Endothelial cell of hepatic sinusoid (primary cell): Measurements from ENCODE around the gene GBGT1.

ENCODE experiments used
- in situ Hi-C: cut with HindIII; loops from 2 replicates; pipeline ENCODE4 v1.10.0; 2017; ENCODE audit warnings: low sequenced_read_pairs

Gene GBGT1

GRCh38 chr9:133199648-133200321 lies 36.1 kb upstream of the GBGT1 start:
- in situ Hi-C loops, result no loop called here

- in situ Hi-C loops, result no loop called here
Observed at GRCh38 chr9:133195029-133195428, 31.3 kb upstream of the GBGT1 start.

DNA sequence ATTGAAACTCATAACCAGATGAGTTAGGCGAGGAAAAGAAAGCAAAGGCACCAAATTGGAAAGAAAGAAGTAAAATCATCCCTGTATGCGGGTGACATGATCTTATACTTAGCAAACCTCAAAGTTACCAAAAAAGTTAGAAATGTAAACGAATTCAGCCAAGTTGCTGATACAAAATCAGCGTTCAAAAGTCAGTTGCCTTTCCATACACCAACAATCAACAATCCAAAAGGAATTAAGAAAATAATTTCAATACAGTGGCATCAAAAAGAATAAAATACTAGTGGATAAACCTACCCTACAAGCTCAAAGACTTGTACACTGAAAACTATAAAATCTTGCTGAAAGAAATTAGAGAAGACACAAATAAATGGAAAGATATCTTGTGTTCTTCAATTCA lies 30.9 kb upstream of the GBGT1 start:
- in situ Hi-C loops, result no loop called here

DNA sequence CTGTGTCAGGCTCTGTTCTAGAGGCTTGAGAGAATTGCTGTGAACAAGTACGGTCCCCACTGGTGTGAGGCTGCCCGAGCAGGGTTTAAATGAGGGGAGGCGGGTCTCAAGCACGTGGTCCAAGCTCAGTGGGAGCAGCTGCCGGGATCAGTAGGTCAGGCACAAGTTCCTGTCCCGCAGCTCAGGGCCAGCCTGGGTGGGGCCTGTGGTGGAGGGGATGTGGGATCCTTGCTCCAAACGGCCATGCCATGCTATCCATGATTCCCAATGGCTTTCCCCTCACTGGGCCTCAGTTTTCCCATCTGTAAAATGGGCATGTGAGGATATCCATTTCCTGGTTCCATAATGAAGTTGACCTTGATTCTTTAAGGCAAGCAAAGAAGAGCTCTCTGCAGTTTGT lies 28.3 kb upstream of the GBGT1 start:
- in situ Hi-C loops, result no loop called here

DNA sequence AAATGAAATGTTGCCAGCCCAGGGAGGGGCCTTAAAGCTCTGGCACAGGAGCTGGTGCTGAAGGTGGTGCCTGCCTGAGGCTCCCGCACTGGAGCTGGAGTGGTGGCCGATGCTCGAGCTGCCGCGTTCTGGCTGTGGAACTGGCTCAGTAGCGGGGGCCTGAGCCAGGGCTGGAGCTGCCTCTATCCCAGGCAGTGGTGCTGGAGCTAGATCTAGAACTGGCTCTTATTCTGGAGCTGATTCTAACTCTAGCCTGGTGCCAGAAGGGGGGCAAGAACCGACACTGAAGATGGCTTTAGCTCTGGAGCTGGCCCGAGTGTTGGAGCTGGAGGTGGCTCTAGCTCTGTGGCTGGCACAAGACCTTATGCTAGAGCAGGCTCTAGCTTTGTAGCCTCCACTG lies 26.1 kb upstream of the GBGT1 start:
- in situ Hi-C loops, result no loop called here

DNA sequence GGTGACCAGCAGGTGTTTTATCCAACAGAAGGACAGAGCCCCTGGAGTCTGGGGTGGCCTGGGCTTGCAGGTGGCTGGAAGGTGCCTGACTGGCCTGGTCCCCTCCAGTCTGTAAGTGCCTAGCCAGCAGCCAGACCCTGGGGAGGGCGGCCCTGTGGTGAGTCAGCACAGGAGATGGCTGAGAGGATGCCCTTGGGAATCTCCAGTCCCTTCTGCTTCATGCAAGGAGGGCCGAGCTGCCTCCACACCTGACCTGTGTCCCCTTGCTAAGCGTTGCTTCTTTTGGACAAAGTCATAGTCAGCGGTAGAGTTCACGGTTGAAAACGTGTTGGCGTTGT lies 25.1 kb upstream of the GBGT1 start:
- in situ Hi-C loops, result no loop called here

- in situ Hi-C loops, result no loop called here
Observed at GRCh38 chr9:133188006-133188842, 24.5 kb upstream of the GBGT1 start.

DNA sequence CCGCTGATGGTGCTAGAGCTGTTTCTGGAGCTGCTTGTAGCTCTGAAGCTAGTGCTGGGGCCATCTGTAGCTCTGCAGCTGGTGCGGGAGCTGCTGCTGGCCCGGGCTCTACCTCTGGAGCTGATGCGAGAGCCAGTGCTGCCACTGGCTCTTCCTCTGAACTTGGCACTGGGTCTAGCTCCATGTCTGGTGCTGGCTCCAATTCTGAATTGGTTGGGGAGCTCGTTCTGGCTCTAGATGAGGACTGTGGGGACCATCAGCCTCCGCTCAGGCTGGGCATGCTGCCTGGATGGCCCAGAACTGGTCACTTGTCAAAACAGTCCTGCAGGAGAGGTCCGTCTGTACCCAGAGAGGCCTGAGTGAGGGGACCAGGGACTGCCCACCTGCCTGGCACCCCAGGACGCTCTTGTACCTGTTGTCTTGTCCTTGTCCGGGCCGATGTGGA lies 23.9 kb upstream of the GBGT1 start:
- in situ Hi-C loops, result no loop called here

- in situ Hi-C loops, result no loop called here
Observed at GRCh38 chr9:133186736-133187135, 23.0 kb upstream of the GBGT1 start.

- in situ Hi-C loops, result no loop called here
Observed at GRCh38 chr9:133184971-133185370, 21.3 kb upstream of the GBGT1 start.

- in situ Hi-C loops, result no loop called here
Observed at GRCh38 chr9:133182151-133182550, 18.4 kb upstream of the GBGT1 start.

DNA sequence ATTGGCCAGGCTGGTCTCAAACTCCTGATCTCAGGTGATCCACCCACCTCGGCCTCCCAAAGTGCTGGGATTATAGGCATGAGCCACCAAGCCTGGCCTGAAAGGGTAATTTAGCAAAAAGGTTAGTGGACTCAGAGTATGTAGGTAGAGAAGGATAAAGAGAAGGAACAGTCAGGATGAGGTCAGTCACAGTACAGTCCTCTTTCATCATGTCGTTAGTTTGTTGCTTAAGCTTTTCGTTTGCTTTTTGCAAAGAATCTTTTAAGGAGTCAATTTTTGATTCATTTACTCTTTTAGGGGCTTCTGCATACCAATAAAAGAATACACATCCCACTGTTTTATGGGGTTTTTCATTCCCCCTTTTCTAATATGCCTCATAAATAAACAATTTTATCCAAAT lies 17.8 kb upstream of the GBGT1 start:
- in situ Hi-C loops, result no loop called here

GRCh38 chr9:133180953-133181352 lies 17.2 kb upstream of the GBGT1 start:
- in situ Hi-C loops, result no loop called here

- in situ Hi-C loops, result loop anchor here (10.0 kb wide), 1 partner anchor 158 kb away; no protein-coding TSS in a partner anchor
Observed at GRCh38 chr9:133173056-133173455, 9.3 kb upstream of the GBGT1 start.

GRCh38 chr9:133171161-133171961 lies 7.6 kb upstream of the GBGT1 start:
- in situ Hi-C loops, result loop anchor here (10.0 kb wide), 1 partner anchor 157 kb away; no protein-coding TSS in a partner anchor

GRCh38 chr9:133170716-133171115 lies 7.0 kb upstream of the GBGT1 start:
- in situ Hi-C loops, result loop anchor here (10.0 kb wide), 1 partner anchor 156 kb away; no protein-coding TSS in a partner anchor

GRCh38 chr9:133169687-133170086 lies 6.0 kb upstream of the GBGT1 start:
- in situ Hi-C loops, result loop anchor here (10.0 kb wide), 1 partner anchor 155 kb away; no protein-coding TSS in a partner anchor

- in situ Hi-C loops, result no loop called here
Observed at GRCh38 chr9:133169102-133169501, 5.4 kb upstream of the GBGT1 start.

DNA sequence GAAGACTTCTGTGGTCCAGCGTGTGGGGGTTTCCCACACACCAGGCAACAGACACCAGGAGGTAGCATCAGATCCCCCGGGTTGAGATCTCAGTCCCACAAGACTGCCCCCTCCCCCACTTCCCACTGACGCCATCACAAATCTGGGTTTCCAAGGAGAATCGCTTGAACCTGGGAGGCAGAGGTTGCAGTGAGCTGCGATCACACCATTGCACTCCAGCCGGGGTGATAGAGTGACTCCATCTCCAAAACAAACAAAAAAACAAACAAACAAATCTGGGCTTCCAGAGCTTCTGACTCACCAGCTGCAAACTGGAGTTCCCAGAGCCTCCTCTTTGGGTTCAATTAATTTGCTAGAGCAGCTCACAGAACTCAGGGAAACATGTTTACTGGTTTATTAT lies 4.7 kb upstream of the GBGT1 start:
- in situ Hi-C loops, result no loop called here

GRCh38 chr9:133167769-133168168 lies 4.1 kb upstream of the GBGT1 start:
- in situ Hi-C loops, result no loop called here

DNA sequence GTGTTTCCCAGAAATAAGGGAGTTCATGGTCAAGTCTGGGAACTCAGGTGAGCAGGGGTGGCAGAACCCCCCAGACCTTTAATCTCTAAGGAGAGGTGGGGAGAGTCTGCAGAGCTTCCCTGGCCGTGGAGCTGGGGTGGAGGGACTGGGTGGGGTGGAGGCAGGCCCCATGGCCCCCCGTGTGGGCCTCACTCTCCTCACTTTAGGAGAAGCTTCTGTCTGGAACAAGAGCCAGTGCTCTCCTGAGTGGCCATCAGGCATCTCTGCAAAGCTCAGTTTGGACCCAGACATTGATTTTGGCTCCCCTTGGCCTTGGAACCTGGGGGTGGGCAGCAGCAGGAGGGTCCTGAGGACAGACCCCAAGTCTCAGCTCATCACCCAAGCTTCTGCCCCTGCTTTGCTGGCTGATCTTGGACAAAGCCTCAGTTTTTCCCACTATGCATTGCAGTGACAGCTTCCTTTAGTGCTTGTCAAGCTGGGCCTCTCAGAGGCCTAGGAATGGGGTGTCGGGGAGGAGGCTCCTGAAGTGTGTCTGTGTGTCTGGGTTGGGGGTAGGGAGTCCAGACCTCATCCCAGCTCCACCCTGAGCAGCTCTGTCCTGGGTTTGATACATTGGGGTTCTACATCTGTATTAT lies 3.5 kb upstream of the GBGT1 start:
- in situ Hi-C loops, result no loop called here
